Smooth muscle cell (in vitro differentiated cells): ENCODE results near the gene RENBP. TPM values are rescaled to one million over a fixed set of nuclear protein-coding genes. Genes with fewer than 3 reads are reported as not detected.

Experiments used
- DNase-seq: peaks from one replicate; lab custom pipeline; 2025; ENCODE audit not compliant: unreplicated experiment; lab: John Stamatoyannopoulos, UW
- H2AFZ ChIP-seq: fragments of 200-600 bp; sonication (generic); 2 replicates; pipeline ENCODE4 v1.6.0; 2016; ENCODE audit warnings: antibody characterized with exemption, low read depth, mild to moderate bottlenecking
- H3F3A ChIP-seq: fragments of 200-600 bp; sonication (generic); 2 replicates; pipeline ENCODE4 v1.6.0; 2017; ENCODE audit warnings: antibody characterized with exemption, low read depth
- H3K27ac ChIP-seq: fragments of 200-600 bp; sonication (generic); 2 replicates; pipeline ENCODE4 v1.5.1; 2016; ENCODE audit warnings: low read depth, mild to moderate bottlenecking
- H3K27me3 ChIP-seq: fragments of 200-600 bp; sonication (generic); 2 replicates; pipeline ENCODE4 v1.6.1; 2016; ENCODE audit warnings: low read depth, mild to moderate bottlenecking
- H3K36me3 ChIP-seq: fragments of 200-600 bp; sonication (generic); 2 replicates; pipeline ENCODE4 v1.5.1; 2016; ENCODE audit warnings: low read depth
- H3K4me1 ChIP-seq: fragments of 200-600 bp; sonication (generic); 2 replicates; pipeline ENCODE4 v1.5.1; 2016; ENCODE audit warnings: low read depth
- H3K4me2 ChIP-seq: fragments of 200-600 bp; sonication (generic); 2 replicates; pipeline ENCODE4 v1.6.0; 2016; ENCODE audit warnings: mild to moderate bottlenecking
- H3K4me3 ChIP-seq: fragments of 200-600 bp; sonication (generic); 2 replicates; pipeline ENCODE4 v1.5.1; 2016; ENCODE audit warnings: mild to moderate bottlenecking
- H3K79me2 ChIP-seq: fragments of 200-600 bp; sonication (generic); 2 replicates; pipeline ENCODE4 v1.6.0; 2016; ENCODE audit warnings: low read depth, mild to moderate bottlenecking
- H3K9ac ChIP-seq: fragments of 200-600 bp; sonication (generic); 2 replicates; pipeline ENCODE4 v1.6.0; 2016; ENCODE audit warnings: low read depth
- H3K9me3 ChIP-seq: fragments of 200-600 bp; sonication (generic); replicated peaks from 2 replicates; pipeline ENCODE4 v1.5.1; 2016; ENCODE audit warnings: low read depth
- H4K20me1 ChIP-seq: fragments of 200-600 bp; sonication (generic); 2 replicates; pipeline ENCODE4 v1.6.0; 2016; ENCODE audit warnings: low read depth
- CTCF ChIP-seq: fragments of 200-600 bp; sonication (generic); IDR thresholded peaks from 2 replicates; pipeline ENCODE4 v1.5.1; 2017; ENCODE audit warnings: borderline replicate concordance, mild to moderate bottlenecking, antibody characterized with exemption; ENCODE audit not compliant: insufficient read depth, poor library complexity, severe bottlenecking
- WGBS: methylation state at CpG from one replicate; pipeline ENCODE4 v1.1.7; 2016; ENCODE audit warnings: low lambda C conversion rate; 5-methylcytosine and 5-hydroxymethylcytosine counted together
- polyA plus RNA-seq: library from polyadenylated mRNA; unstranded; fragments of >200 nt; fragmentation: Nextera tagmentation; extraction: Ambion mirVana; gene quantifications from 2 replicates; pipeline ENCODE4 v1.2.1, GENCODE V29; 2016
- total RNA-seq: library from RNA; depleted of rRNA; stranded (reverse); fragments of >200 nt; gene quantifications from 2 replicates; pipeline ENCODE4 v1.2.3, GENCODE V29; 2014

Gene RENBP
- total and polyA plus RNA-seq, 2 experiments from 2014 or later = 0.11 TPM; not detected in 1

- Histone ChIP-seq H3K4me3 (no peak overlapping the region), H3K79me2 (peaks cover 15% of the 10 kb centered on the region), H3K36me3 (no peaks in the 10 kb centered on the region), H3K27me3 (no peaks in the 10 kb centered on the region), H4K20me1 (peaks cover 41% of the 10 kb centered on the region), H3K4me1 (no peaks in the 10 kb centered on the region), H3K27ac (no peak overlapping the region), H2AFZ (no peak overlapping the region), H3K9ac (no peak overlapping the region), H3F3A (no peaks in the 10 kb centered on the region), H3K4me2 (no peak overlapping the region), H3K9me3 (no peaks in the 10 kb centered on the region)
- WGBS = 93% methylated on average over 20 of the region's 22 CpGs
- DNase-seq = no peak
- TF ChIP-seq CTCF = no peak
Measured at GRCh38 chrX:153960786-153961185, 16.3 kb upstream of the RENBP start.

DNA sequence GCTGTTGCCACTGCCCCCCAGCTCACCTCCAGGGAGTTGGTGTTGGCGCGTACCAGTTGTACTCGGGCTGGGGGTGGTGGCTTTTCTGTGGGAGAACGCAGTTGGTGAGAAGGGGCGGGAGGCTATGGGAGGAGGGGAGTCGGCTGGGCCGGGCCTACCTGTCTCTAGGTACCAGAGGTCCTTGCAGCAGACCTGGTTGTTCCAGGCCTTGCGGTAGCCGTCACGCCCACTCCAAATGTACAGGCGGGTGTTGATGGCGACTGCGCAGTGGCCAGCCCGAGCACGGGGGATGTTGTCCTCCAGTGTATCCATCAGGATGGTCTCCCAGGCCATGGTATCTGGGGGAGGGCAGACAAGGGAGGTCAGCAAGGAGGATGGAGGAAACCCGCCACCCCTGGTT is 15.6 kb upstream of the RENBP start:
- peaks cover 34% of the 10 kb centered on the region for H4K20me1 ChIP-seq
- H2AFZ ChIP-seq = no peak overlapping the region
- no peaks in the 10 kb centered on the region for H3K36me3 ChIP-seq
- H3K4me2 ChIP-seq = no peak overlapping the region
- H3K4me1 ChIP-seq = no peaks in the 10 kb centered on the region
- no peaks in the 10 kb centered on the region for H3K27me3 ChIP-seq
- H3F3A ChIP-seq = no peaks in the 10 kb centered on the region
- no peak for DNase-seq
- no peak overlapping the region for H3K27ac ChIP-seq
- TF ChIP-seq CTCF = no peak
- H3K9me3 ChIP-seq = no peaks in the 10 kb centered on the region
- no peak overlapping the region for H3K9ac ChIP-seq
- 92% methylated on average over 16 of the region's 16 CpGs for WGBS
- H3K4me3 ChIP-seq = no peak overlapping the region
- H3K79me2 ChIP-seq = peaks cover 8% of the 10 kb centered on the region

DNA sequence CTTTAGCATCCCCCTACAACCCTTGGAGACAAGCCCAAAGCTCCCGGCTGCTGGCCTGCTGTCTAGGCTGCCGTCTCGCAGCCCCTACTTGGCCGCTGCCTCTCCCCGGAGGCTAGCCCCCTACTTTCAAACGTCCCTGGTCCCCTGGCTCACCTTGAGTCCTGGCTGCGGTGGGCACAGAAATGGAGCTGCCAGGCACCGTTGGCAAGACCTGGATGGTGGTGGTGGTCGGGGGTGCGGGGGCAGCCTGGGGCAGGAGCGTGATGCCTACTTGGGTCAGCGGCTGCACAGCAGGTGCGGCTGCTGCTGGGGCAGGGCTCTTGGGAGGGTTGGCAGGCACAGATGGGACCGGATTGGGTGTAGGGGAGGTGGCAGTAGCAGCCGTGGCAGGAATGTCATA is 15.2 kb upstream of the RENBP start:
- whole genome bisulfite sequencing = 96% methylated on average over 15 of the region's 15 CpGs
- Histone ChIP-seq H3K36me3 (no peaks in the 10 kb centered on the region), H3K4me2 (no peak overlapping the region), H3K4me3 (no peak overlapping the region), H3K9me3 (no peaks in the 10 kb centered on the region), H2AFZ (no peak overlapping the region), H3K4me1 (no peaks in the 10 kb centered on the region), H3K9ac (no peak overlapping the region), H4K20me1 (peaks cover 30% of the 10 kb centered on the region), H3K27ac (no peak overlapping the region), H3F3A (no peaks in the 10 kb centered on the region), H3K27me3 (no peaks in the 10 kb centered on the region), H3K79me2 (peaks cover 3% of the 10 kb centered on the region)
- no peak for DNase-seq
- no peak for TF ChIP-seq CTCF

DNA sequence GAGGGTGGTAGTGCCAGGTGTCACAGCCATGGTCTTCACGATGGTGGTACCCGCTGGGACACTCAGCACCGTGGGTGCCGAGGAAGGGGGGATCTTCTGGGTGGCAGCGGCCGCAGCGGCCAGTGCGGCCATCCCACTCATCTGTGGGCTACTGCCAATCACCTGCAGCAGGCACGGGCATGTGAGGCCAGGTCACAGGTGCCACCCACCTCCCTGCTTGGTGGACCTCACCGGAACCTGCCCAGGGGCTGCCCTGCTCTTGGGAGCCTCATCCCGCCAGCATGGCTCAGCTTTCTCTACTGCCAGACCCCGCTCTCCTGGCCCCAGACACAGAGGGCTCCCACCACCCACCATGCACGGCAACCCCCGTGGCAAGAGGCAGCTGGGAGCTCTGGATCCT is 14.2 kb upstream of the RENBP start:
- Histone ChIP-seq H3K27me3 (no peaks in the 10 kb centered on the region), H3K4me2 (no peak overlapping the region), H3F3A (no peaks in the 10 kb centered on the region), H3K4me1 (no peaks in the 10 kb centered on the region), H3K79me2 (no peaks in the 10 kb centered on the region), H4K20me1 (peaks cover 20% of the 10 kb centered on the region), H3K27ac (no peak overlapping the region), H3K36me3 (no peaks in the 10 kb centered on the region), H3K9me3 (no peaks in the 10 kb centered on the region), H3K9ac (no peak overlapping the region), H3K4me3 (no peak overlapping the region), H2AFZ (no peak overlapping the region)
- DNase-seq = no peak
- no peak for TF ChIP-seq CTCF
- 91% methylated on average over 14 of the region's 14 CpGs for WGBS
